Limb (tissue), 2 donors: Measurements from ENCODE around the gene AAR2.
A peak's percentile ranks its signal among the peaks of the same experiment; 100 is the strongest.

ENCODE experiments used
- DNase-seq, 2 donors: peaks; one replicate each; pipeline ENCODE4 v3.0.0-alpha.2; 2016; ENCODE audit errors: extremely low spot score in 2 of 2

AAR2 gene

DNA sequence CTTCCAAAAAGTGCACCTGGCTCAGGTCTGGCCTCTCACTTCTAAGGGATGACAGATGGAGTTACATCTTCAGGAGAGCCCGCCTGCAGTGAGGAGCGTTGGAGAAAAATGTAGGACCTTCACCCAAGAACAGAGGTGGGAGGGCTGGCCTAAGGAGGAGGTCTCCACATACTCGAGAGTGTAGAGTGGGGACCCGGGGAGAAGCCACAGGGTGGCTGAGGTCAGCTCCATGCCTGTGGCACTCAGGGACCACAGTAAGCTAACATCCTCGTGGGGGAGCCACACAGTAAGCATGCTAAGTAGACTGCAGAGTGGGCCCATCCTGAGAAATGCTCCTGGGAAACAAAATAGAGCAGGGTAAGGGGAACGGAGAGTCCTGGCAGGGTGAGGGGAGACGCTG is 24.0 kb downstream of the AAR2 start:
- no peak for DNase-seq

DNA sequence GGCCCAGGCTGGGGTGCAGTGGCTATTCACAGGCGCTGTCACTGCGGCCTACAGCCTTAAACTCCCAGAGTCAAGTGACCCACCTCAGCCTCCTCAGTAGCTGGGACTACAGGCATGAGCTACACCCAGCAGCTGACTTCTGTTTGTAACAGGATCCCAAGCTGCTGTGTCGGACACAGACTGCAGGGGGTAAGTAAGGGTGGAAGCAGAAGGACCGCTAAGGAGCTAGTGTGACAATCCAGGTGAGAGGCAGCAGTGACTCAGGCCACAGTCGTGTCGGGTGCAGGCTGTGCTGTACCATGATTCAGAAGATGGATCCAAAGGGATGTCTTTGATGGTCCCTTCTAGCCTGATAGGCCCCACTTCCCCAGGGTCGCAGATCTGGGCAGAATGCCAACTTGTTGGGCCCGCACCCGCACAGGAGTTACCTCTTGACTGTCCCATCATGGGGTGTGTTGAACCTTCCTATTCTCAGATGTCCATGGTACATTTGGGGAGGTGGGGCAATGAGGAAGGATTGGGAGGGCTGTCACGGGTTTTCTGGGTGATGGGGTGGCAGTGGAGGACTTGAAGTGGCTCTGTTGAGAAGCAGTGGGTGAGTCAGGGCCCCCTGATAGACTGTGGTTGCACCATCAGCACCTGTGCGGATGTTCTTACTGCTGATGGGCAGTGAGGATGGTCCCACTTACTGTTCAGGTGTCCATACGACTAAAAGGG is 25.3 kb downstream of the AAR2 start:
- DNase-seq: no peak

DNA sequence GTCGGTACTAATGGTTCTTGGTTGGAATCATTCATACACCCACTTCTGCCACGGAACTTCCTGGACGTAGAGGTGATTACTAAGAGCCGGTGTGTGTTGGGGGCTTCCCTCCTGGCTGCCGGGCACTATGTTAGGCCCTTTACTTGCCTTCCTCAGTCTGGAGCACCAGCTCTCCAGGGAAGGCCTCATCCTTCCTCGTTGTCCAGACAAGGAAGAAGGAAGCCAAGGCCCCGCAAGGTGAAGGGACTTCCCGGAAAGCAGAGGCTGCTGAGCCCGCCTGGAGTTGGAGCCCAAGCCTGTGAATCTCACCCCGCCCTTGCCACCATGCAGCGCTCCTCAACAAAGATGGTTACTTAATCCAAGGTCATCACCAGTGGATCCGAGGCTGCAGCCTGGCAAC is 26.2 kb downstream of the AAR2 start:
- no peak for DNase-seq

DNA sequence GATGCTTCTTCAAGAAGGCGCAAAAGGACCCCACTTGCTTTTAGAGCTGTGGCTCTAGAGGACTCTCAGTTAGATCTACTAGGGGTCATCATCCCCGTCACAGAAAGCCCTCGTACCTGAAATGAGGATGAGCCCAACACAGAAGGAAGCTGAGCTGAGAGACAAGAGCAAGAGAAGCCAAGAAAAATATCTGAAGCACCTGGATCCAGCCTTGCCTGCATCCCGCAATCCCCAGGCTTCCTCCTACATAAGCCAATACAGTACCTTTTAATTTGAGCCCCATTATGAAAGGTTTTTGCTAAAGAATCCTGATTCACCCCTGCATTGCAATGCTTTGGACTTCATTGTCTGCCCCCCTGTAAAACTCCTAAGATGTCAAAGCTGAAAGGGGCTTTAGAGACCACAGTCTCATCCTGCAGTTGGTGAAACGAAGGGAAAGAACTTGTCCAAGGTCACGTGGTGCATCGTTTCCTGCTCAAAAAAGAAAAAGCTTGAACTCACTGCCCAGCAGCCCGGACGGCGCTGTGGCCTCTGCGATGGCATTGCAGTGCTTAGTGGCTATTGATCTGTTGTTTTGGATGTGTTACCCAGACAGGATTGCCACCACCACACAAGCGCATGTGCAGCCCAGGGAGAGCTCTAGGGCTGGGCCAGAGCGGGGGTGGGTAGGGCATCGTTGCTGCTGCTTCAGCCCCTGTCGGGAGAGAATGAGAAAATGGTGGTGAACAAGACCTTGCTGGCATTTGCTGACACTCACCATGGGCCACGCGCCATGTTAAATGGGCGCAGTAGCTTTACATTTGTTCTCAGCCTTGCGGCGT is 28.4 kb downstream of the AAR2 start:
- no peak for DNase-seq

DNA sequence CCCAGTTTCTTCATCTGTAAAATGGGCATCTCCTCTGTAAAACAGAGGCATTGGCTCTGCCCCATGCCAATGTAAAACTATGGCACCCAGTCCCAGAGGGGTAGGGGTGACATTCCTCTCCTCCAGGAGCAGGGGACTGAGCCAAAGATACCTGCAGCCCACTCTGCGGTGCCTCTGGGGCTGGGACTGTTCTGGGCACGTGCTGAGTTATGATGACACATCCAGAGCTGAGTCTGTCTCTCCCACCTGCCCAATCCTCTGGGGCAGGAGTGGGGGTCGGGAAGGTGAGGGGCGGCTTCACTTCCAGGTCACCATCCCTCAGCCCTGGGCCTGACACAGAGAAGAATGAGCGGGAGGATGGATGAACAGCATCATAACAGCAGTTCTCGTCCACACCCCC is 29.9 kb downstream of the AAR2 start:
- DNase-seq: no peak

DNA sequence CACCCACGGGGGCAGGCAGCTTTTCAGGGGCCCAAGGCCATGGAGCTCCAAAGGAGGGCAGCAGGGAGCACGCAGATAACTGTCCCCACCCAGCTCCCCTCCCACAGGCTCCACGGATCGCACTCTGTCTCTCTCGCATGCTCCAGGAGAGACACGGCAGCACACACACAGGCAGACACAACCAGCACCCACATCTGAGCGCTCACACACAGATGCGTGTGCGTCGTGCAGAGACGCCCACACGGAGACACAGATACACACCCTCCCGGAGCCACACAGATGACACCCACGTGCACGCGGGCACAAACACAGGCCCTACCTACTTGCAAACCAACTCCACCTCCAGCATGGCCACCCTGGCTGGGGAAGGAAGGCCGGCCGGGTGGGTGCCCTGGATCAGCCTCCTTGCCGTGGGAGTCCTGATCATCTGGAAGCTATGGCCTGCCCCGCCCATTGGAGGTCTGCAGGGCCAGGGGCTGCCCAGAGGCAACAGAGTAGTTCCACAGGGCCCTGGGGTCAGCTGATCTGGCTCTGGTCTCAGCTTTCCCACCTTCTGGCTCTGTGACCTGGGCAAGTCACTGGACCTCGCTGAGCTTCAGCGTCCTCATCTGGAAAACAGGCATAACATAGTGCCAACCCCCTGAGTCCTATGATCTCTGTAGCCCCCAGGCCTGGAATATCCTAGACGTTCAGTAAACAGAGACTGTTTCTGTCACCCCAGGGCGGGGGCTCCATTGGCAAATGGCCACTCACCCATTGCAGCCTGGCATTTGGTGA is 31.5 kb downstream of the AAR2 start:
- DNase-seq: no peak

DNA sequence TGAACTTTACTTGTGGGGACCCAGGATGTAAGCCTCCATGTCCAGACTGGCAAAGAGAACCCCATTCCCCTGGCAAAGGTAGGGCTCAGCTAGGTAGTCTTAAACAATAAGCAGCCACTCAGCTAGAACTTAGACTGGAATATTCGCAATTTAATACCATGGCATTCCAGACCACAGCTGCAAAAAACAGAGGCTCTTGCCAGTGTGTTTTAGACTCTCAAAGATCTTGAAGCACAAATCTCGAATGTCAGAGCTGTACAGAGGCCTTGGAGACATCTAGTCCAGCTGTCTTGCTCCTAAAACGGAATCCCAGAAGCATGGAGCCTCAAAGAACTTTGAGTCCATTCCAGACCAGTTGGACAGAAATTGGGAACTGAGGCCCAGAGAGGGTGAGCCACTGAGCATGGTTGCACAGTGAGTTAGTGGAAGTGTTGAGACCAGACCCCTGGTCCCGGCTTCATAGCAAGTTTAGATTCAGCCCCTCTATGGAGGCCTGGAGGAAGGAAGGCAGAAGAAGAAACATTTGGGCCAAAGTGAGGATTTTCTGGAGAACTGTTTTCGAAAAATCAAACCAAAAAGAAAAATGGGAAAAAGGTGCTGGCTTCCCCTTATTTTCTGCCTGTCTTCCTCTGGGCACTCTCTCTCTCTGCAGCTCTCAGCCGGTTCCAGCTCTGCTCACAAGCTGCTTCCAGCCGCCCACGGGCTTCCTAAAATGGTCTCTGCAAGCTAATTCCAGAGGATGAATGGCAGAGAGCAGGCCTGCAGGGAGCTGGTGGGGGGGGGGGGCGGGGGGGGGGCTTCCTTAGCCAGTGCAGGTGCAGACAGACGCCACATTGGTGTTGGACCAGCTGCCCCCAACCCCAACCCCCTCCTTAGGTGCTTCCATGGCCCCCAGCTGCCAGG is 32.4 kb downstream of the AAR2 start:
- peak in 1 of 2 donors; percentile 18 for DNase-seq

DNA sequence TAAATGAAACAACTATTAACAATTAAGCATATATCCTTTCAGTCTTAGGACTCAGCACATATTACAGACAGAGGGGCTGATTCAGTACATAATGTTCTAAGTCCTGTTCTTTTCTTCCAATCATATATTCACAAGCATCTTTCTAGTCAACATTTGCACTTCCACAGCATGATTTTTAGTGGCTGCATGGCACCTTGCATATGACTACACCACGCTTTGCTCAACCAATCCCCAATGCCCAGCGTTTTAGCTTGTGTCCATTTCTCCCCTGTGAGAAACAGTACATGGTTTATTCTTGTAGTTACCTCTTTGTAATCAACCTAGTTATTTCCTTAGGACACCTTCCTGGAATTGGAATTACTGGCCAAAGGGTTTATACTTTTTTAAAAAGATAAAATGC is 33.2 kb downstream of the AAR2 start:
- no peak for DNase-seq

DNA sequence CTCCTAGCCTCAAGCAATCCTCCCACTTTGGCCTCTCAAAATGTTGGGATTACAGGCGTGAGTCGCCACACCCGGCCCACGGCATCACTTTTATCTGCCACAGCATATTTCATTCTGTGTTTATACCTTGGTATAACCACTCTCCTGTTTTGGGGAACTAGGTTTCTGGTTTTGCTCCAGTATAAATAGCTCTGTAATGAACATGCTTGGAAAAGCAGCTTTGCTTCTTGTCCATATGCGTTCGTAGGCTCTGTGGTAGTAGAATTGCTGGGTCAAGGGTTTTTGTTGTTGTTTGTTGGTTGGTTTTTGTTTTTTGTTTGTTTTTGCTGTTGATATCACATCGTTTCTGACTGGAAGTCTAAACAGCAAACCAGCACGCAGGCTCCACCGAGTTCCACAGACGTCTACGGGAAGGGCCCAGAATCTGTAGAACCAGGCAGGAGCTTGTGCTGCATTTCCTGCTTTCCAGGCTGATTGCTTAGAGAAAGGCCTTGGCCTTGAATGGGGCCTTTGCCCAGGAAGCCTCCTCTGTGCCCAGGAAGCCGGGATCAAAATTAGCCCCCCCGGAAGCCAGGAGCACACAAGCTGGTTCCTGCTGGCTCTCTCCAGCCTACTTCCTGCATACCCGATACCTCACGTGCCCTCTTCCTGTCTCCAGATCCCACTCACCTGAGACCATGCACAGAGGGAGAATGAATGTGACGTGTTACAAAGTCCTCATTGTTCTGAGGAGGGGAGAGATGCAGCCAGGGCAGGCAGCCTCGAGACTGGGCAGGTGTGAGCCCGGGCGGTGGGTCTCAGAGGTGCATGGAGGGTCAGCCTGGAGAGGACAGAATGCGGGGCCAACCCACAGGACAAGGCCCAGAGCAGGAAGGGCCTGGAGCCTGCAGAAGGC is 34.7 kb downstream of the AAR2 start:
- DNase-seq: no peak

DNA sequence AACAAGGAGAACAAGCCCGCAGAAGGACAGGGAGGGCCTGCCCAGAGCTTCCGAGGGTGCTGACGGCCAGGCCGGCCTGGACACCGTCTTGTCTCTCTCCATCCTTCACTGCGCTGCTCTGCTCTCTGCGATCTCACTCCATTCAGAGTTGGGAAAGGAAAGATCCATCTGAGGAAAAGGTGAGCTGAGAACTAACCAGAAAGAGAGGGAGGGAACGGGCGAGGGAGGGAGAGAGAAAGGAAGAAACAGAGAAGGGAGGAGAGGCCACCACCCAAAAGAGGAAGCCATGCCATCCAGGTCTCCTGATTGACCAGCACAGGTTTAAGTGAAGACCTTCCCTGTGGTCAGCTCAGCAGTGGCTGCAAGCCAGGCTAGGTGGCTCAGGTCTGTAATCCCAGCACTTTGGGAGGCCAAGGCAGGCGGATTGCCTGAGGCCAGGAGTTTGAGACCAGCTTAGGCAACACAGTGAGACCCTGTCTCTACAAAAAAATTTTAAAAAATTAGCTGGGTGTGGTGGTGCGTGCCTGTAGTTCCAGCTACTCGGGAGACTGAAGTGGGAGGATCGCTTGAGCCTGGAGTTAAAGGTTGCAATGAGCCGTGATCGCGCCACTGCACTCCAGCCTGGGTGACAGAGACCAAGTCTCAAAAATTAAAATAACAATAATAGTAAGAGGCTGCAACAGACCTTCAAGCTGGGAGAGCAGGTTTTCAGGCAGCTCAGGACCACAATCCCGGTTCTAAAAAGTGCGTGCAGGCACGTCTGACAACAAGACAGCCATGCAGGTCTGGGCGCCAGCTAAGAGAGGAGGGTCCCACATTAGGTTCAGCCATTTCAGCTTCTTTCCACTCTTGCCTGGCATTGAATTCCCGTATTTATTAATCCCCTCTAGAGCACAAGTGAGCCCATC is 35.6 kb downstream of the AAR2 start:
- DNase-seq: no peak

DNA sequence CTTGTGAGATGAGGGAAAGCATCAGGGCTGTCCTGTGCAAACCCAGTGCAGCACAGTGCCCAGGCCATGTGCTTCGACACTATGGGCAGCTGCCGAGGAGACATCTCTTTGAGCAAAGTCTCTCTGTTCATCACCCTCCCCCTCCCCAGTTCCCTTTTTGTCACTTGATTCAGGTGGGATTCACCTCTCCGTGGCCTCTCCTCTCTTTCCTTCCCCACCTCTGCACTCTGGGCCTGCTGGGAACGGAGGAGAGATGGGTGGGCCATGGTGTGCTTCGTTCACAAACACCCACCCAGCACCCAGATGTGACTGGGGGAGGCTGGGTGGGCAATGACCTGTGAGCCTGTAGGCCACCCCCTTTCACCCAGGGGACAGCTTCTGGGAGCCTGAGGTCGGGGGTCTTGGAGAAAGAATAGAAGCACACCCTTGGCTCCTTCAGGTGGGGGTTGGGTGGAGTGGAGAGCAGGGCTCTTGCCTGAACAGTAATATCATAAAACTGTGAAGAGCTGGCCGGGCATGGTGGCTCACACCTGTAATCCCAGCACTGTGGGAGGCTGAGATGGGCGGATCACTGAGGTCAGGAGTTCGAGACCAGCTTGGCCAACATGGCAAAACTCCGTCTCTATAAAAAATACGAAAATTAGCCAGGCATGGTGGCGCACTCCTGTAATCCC is 36.4 kb downstream of the AAR2 start:
- DNase-seq: no peak

DNA sequence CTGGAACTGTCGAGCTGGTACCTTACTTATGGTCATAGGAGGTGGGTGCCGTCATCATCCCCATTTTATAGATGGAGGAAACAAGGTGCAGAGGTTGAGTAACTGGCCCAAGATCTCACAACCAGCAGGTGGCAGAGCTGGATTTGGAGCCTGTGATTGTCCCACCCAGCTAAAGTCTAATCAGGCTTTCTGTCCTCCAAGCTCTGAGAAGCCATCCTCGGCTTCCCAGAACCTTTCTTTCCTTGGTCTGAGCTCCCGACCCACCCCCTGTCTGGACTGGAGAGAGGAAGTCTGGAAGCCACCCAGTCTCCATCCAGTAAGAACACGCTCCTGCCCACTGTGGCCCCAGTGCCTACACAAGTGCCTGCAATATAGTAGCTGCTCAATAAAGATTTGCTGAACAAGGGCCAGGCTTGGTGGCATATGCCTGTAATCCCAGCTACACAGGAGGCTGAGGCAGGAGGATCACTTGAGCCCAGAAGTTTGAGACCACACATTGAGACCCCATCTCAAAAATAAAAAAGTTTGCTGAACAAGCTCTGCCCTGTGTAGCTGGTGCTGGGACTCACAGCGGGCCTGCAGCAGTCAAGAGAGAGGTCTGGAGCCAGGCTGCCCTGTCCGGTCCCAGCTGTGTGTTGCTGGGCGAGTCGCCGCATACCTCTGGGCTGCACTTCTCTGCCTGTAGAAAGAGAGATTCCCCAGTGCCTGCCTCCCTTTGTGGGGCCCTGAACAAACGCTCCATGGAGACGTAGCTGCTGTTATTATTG is 37.3 kb downstream of the AAR2 start:
- no peak for DNase-seq

DNA sequence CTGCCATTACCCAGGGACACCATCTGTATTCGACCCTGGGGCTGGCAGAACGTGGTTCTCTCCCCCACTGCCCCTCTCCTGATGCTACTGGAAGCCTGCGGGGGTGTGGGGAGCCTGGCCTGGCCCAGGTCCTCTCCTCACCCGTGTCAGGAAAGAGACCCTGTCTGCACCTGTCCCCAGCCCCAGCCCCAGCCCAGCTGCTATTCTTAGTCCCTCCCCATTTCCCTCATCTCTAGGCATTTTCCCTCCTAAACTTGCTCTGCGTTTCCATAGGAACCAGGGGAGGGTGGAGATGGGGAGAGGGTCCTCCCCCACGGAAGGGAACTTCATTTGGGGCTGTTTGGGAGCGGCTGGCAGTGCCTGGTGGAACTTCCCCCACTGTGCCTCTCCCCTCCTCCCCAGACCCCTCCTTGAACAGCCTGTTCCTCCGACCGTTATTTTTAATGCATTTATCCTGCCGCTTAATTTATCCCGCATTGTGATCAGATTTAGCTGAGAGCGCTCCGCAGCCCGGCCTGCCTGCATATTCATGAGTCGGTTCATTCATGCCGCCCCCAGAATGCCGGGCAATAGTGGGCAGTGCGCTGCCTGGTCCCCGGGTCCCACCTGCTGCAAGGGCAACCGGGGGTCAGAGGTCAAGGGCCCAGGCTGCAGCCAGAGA is 38.0 kb downstream of the AAR2 start:
- no peak for DNase-seq

DNA sequence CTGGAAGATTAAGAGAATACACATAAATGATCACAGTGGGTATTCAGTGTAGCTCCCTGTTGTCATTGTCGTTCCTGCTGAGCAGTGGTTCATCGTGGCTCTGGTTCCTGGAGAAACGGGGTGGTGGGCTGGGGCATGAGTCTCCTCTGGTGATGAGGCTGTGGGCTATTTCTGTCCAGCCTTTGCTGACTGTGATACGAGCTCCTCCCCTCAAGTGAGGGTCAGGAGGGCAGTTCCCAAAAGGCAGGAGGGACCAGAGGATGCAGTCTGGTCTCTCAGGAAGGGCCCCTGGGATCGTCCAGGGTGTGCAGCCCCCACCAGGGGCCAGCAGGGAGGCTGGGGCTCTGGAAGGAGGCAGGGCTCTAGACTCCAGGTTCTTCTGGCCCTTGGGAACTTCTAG is 38.7 kb downstream of the AAR2 start:
- DNase-seq: no peak

DNA sequence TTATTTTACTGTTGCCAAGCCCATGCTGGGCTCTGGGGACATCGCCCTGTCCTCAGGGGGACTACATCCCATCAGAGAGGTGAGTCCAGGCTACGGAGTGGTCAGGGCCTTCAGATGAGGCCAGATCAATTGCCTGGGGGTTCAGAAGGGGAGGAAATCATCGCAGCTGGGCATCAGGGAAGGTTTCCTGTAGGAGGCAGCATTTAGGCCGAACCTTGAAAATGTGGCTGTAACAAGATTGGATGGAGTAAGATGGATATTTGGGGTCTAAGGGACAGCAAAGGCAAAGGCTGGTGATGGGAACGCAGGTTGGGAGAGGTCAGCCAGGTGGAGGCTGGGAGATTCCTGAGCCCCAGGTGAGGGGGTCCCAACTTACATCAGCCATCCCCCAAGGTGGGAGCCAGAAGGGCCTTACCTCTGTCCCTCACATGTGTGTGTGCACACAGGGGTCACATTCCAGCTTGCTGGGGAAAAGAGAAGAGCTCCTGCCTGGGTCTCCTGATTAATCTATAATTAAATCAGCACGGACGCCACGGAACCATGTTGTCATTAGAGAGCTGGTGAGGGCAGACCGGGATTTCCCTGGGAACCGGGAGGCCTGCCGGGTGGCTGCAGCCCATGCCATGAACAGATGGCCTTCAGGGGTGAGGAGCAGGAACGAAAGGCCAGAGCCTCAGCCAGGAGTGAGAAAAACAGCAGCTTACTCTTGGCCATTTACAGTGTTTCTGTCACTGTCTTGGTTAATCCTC is 39.3 kb downstream of the AAR2 start:
- DNase-seq: no peak

DNA sequence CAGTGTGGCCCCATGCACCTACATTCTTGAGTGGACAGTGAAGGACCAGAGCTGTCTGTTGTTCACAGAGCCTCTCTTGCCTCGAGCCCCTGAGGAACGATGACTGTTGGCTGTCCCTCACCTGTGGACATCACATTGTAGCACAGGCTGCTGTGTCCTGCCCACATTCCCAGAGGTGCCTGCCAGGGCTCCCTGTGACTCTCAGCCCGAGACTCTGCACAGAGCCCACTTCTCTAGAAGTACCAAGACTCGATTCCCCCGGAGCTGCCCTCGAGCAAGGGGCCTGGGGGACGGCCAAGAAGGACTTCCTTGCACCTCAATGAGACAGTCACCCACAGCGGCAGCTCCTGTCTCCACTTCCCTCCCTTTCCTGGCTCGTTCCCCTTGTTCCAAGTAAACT is 41.3 kb downstream of the AAR2 start:
- no peak for DNase-seq

DNA sequence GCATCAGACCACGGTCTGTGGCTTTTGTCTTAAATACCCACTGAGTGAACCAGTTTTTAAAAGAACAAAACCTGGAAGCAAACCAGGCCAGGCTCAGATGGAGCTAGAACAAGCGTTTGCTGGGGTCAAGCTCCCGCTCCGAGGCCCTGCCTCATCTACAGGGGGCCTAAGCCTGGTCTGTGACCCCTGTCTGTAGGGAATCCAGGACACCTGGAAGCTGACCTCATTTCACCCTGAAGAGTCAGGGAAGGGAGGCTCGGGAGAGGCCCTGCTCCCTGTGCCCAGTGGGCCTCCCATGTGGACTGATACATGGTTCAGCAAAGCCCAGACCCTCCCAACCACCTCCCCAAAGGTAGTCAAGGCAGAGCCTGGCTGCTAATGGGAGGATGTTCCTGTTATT is 43.1 kb downstream of the AAR2 start:
- no peak for DNase-seq
